Measurements from ENCODE around the gene CORO2A.

CORO2A gene

GRCh38 chr9:98218562-98219363, 26.3 kb upstream of the CORO2A start:
- DNase-seq = no peak

DNA sequence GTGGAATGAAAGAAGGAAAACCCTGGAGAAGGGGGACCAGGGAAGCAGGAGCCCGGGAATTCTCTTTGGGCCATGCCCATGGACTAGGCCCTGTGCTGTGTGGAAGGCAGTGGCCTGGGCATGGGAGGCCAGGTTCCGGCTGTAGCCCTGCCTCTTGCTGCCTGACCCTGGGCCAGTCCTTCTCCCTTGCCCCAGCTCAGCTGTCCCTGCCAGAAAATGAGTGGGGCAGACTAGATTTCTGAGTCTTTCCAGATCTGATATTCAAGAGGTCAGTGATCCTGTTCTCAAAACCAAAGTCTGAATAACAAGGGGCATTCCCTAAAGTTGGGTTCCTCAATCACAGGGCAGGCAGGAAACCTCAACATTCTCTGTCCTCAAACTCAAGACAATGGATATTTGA, 24.8 kb upstream of the CORO2A start:
- DNase-seq = no peak

DNA sequence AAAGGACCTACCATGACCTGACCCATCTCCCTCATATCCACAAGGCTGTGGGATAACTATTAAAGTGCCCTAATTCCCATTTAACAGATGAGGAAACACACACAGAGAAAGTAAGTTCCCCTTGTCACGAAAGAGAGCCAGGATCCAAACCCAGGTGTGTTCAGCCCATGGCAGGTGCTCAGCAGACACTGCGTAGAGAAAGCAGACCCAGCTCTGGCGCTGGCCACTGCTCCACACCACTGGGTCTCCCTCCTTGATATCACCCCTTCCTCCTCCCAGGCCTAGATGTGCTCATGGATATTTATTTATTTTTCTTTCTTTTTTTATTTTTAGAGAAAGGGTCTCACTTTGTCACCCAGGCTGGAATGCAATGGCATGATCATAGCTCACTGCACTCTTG, 24.0 kb upstream of the CORO2A start:
- no peak for DNase-seq

GRCh38 chr9:98215821-98216220, 23.4 kb upstream of the CORO2A start:
- no peak for DNase-seq

GRCh38 chr9:98215271-98215670, 22.8 kb upstream of the CORO2A start:
- DNase-seq = no peak

DNA sequence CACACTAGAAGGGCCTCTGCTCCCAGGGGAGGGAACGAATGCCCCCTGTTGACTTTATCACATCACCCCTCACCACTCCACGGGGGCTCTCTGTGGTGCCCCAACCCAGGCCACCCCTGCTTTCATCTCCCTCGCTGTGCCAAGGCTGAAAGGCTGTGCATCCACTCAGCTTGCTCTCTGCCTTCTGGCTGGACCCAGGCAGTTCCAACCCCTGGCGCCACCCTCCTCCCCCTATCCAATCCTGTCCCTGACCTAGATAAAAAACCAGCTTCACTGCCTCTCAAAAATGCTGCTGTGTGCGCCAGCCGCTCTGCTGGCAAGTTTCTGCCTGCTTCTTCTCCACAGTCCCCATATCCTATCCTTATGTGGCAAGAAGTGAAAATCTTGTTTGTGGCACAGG, 22.4 kb upstream of the CORO2A start:
- no peak for DNase-seq

GRCh38 chr9:98211260-98211659, 18.8 kb upstream of the CORO2A start:
- no peak for DNase-seq

- DNase-seq = no peak
These were observed 18.0 kb upstream of the CORO2A start for GRCh38 chr9:98210435-98210834.

GRCh38 chr9:98209530-98209929, 17.1 kb upstream of the CORO2A start:
- DNase-seq = no peak

DNA sequence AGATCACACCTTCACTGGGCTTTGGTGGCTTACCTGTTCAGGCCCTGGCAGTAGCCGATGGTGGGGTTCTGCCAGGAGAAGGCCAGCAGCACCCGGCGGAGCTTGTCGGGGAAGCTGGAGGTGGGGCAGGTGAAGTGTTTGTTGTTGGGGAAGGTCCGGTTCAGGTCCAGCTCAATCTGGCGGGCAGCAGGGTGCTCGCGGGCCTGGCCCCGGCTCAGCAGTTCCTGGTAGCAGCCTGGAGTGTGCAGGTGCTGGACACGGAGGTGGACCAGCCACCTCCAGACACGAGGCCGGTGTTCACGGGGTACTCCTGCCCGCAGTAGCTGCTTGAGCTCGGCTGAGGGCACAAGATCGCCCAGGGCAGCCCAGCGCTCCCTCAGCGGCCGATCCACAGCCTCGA, 16.2 kb upstream of the CORO2A start:
- no peak for DNase-seq

- DNase-seq = no peak
These were observed 15.2 kb upstream of the CORO2A start for GRCh38 chr9:98207606-98208005.

- DNase-seq = no peak
These were observed 14.3 kb upstream of the CORO2A start for GRCh38 chr9:98206754-98207153.

GRCh38 chr9:98204692-98205091, 12.3 kb upstream of the CORO2A start:
- DNase-seq = no peak

DNA sequence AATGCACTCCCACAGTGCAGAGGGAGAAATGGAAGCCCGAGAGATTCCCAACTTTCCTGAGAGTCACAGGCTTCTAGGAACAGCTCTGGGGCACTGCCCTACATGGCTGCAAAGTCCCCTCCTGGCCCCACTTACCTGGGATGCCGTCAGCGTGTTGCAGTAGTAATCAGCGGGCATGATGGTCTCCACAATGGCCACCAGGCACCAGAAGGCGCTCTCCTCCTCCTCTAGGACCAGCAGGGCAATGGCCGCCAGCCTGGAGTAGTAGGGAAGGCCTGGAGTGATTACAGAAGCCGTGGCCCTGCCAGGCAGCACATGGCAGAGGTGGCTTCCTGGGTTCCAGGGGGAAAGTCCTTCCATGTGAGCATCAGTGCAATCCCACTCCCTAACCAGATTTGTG, 10.7 kb upstream of the CORO2A start:
- DNase-seq = no peak

GRCh38 chr9:98202252-98202651, 9.8 kb upstream of the CORO2A start:
- no peak for DNase-seq

DNA sequence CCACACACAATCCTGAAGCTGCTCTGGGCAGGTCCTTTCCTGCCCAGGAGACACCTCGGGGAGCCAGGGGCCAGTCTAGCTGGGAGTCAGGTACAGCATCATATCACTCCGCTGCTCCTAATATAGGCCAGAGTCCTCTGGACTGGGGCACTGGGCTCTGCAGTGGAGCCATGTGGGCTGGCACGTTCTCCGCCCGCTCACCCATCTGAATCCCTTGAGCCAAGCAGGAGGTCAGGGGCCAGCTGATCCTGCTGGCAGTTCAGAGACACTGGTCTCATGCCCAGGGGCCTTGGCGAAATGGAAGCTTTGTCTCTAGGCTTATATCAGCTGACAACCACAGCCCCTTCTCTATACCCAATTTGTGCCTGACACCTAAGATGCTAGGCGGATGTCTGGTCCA, 9.3 kb upstream of the CORO2A start:
- no peak for DNase-seq

DNA sequence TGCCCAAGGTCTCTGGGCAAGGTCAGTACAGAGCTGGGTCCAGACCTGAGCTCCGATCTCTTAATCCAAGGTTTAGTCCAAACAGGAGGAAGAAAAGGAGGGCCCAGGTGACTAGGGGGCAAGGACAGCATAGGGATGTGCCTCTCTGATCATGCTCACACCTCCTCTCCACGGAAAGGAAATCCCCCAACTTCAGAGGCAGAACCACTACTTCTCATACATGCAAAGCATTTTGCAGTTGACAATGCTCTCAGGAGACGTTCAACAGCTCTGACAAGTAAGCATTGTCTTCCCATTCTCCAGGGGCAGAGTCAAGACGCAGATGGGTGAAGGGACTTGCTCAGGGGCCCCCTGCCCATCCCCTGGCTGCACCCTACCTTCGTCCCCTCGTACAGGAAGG, 8.7 kb upstream of the CORO2A start:
- DNase-seq = no peak

GRCh38 chr9:98199388-98200033, 7.1 kb upstream of the CORO2A start:
- DNase-seq = no peak

GRCh38 chr9:98195671-98196070, 3.2 kb upstream of the CORO2A start:
- no peak for DNase-seq

GRCh38 chr9:98193336-98193944, 1.0 kb upstream of the CORO2A start:
- no peak for DNase-seq

- DNase-seq = no peak
These were observed 550 bp downstream of the CORO2A start for GRCh38 chr9:98191671-98192502.

DNA sequence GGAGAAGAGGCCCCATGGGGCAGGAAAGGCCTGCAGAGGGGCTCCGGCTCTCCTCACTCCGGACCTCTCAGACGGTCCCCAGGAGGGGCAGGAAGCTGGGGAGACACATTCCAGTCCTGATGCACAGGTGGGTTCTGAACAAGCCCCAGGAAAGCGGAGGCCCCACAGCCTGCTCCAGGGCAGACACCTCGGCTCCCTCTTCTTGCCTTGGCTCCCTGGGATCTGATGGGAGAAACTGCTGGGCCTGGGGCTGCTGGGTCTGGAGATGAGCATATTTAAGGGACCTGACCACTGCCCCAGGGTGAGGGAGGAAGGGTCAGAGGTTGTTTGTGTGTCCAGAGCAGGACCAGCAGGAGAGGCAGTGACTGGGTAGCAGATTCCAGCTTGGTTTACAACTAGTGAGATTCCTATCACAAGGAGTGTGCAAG, 1.2 kb downstream of the CORO2A start:
- DNase-seq = no peak

GRCh38 chr9:98190757-98191105, 1.7 kb downstream of the CORO2A start:
- no peak for DNase-seq
